ENCODE measurements around the gene EPHB1.

Gene EPHB1

DNA sequence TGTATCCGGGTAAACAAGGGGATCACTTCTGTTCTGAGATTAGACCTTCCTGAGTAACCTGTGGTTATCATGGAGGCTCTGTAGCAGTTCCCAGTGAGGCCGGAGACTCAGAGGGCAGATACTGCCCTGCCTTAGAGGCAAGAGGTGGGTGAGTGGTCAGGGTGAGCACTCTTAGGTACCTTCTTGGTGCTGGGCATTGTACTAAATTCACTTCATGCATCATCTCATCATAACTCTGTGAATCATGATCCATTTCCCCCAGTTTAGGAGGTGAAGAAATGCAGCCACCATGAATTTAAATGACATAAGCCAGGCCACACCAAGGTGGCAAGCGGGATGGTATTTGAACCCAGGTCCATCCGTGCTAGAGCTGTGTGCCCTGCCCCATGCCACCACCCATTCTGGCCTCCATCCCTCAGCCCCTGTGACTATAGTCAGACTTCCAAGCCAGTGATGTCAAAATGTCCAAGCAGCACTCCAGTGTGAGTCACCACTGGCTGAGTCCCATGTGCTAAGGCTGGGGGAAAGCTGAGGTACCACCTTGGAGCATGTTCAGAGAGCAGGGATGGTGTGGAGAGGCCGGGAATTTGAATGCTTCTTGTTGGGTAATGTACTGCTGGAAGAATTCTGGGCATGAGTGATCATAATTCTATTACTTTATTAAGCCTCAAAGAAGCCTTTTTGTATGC is 88.8 kb downstream of the EPHB1 start:
- no peak for DNase-seq (ENCODE audit: low read depth, low spot score)

DNA sequence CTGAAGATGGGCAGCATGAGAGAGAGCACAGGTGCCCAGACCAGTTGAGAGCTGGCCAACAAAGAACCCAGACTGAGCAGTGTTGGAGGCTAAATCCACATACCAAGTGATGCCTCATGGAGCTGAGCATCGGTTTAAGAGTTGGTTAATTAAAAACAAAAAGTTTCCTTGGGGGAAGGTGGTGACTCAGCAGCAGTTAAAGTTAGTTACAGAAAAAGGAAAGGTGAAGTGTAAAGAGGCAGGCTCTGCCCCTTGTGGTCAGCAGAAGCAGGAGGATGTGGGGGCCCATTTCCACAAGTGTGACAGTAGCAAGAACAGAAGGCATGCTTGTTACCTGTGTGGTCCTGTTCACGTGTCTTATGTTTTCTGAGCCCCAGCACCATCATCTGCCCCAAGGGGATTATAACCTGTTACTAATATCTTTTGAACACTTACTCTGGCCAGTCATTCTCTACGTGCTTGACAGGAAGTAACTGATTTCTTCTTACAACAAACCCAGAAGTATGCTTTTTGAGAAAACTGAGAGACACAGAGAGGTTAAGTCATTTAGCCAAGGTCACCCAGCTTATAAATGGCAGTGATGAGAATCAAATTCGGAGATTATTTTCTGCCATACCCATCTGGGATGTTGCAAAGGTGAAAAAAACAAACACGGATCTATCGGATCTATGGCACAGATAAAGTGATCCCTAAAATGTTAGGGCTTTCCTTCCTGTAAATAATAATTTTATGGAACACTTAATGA is 91.0 kb downstream of the EPHB1 start:
- no peak for DNase-seq (ENCODE audit: low read depth, low spot score)

DNA sequence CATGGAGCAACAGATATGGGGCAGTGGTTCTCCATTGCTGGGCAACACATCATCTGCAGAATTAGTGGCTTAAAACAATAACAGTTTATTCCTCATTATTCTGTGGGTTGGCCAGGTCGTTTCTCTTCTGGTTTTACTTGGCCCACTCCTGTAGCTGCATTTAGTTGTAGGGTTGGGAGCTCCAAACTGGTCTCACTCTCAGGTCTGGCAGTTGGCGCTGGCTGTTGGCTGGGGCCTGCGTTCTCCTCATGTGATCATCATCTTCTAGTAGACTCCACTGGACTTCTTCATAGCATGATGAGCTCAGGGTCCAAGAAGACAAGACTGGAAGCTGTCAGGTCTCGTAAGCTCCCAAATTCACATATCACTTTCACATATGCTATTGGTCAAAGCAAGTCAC is 91.9 kb downstream of the EPHB1 start:
- DNase-seq (ENCODE audit: low read depth, low spot score) = no peak

DNA sequence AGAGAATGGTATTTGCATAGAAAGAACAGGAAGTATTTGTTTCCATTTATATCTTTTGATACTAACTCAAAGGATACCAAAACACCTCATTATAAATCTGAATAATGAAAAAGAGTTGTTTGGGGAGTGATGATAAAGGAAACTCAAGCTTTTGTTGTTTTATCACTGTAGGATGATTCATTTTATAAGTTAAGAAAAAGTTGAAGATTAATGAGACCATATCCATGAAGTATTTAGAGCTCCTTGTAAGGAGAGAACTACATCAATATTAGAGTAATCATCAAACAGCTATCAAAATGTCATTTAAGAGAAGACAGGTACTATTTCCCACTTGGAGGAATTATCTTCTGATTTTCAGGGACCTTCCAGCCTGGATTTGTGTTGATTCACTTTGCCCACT is 92.5 kb downstream of the EPHB1 start:
- no peak for DNase-seq (ENCODE audit: low read depth, low spot score)

DNA sequence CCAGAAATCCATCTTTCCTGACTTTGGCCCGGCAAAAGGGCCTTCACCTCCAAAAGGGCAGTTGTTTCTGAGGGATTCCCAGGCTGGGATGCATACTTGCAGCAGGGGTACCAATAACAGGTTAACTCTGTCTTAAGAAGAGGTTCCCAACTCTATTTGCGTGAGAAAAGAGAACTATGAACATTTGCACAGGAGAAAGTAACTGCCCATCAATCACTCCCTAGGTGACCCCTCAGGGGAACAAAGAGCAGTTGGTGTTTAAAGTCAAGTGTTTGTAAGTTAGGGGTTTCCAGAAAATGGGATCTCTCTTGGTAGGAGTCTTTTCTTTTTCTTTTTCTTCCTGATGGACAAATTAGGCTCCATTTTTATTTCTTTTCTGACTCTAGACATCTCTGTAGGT is 97.3 kb downstream of the EPHB1 start:
- DNase-seq (ENCODE audit: low read depth, low spot score) = no peak

DNA sequence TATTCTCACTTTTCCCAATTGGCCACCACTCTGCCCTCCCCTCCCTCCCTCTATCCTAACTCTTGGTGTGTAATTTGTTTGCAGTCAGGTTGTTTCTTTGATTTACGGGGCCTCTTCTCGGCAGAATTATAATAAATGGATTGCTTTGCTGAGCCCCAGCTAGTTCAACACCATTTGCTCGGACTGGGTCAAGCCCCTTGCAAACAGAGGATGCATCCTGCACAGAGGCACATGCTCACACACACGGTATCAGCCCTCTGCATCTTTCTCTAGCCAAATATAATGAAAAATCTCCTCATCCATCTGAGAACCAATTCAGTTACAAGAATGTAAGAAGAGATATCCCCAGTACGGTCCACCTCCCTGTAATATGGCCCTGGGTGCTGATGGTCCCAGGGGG is 97.7 kb downstream of the EPHB1 start:
- DNase-seq (ENCODE audit: low read depth, low spot score) = no peak

DNA sequence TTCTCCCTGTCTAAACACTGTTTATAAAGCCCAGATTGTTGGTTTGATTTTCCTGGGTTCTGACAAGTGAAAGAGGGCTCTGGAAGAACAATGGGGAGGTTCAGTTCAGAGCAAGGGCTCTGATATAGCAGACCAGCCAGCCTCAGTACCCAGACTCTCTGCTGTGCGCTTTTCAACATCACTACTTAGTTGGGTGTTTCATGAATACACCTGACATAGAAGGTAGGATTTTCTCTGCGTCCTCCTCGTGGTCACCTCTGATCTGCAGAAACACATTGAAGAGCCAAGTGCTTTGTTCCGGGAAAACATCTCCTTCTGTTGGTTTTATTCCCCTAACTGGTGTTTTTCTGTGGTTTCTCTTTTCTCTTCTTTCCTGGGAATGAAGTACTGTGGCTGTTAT is 99.5 kb downstream of the EPHB1 start:
- DNase-seq (ENCODE audit: low read depth, low spot score) = no peak

DNA sequence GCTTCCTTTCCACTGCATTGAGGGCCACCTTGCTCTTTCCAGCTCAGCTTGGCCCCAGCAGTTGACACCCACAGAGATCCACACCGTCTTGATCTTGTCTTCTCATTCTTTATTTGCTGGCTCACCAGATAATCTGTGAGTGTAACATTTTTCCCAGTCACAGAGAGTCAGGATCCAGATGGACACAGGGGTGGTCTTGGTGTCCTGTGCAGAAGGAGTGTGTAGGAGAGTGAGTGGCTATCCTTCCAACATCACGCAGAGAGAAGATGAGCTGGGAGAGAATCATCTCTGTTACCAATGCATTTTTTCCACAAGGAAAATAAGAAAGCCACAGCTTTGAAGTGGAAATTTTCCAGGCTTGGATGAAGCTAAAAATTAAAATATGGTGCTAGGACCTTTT is 100.1 kb downstream of the EPHB1 start:
- DNase-seq (ENCODE audit: low read depth, low spot score) = no peak

DNA sequence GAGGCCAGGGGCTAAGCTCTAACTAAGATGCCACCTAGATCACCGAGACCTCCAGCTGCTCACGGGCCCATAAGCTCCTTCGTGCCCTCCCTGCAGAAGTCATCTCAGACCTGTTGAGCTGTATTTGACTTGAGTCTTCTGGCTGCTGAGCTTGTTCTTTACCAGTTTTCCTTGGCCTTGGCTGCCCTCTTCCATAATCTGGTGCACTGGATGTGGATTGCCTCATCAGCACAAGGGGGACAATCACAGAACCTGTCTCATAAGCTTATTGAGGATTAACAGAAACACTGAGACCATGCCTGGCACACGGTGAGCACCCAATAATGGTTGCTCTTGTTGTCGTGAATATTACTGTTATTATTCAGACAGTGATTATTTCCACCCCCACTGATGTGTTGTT is 101.1 kb downstream of the EPHB1 start:
- no peak for DNase-seq (ENCODE audit: low read depth, low spot score)

DNA sequence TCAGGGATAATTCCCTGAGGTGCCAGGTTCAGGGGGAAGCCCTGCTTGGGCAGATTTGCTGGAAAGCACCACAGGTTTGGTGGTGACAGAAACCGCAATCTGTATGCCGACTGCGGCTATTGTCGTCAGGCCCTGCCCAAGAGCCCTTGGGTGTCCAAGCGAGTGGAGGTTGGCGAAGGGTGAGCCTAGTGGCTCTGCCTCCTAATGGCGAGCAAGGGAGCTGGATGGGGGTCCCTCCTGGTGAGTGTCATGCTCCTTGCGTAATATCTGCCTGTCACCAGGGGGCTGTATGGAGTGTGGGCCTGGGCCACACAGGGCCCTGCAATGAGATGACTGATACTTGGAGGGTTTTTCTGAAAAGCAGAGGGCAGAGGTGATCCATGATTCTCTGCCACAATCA is 101.6 kb downstream of the EPHB1 start:
- DNase-seq (ENCODE audit: low read depth, low spot score) = no peak

DNA sequence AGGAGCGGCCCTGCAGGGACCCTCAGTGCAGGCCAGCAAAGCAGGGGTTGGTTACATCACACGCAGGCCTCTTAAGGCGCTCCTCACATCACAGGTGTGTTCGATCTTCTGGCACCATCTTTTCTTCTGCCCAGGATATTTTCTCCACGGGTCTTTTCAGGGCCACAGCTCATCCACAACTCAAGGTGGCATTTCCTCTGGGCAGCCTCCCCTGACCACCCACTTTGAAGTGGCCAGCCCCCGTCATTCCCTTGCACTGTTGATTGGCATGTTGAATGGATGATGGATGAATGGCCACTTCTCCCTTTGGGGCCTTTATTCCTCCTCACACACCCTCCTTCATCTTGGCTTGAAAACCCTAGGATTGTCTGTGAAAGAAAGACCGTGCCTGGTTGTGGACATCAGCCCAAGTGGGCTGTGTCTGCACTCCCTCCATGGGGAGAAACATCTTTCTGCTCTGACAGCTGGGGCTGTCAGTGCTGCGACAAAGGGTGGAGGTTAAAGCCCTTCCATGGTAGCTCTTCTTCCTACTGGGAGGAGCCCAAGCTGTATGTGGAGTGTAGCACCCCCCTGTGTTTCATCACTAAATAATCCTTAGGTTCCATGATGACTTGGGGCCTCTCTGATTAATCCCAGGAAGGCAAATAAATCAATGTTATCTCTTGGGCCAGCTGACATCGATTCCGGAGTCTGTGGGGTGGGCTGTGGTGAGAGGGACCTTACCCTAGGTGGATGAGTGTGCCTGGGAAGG is 102.5 kb downstream of the EPHB1 start:
- DNase-seq (ENCODE audit: low read depth, low spot score) = no peak

DNA sequence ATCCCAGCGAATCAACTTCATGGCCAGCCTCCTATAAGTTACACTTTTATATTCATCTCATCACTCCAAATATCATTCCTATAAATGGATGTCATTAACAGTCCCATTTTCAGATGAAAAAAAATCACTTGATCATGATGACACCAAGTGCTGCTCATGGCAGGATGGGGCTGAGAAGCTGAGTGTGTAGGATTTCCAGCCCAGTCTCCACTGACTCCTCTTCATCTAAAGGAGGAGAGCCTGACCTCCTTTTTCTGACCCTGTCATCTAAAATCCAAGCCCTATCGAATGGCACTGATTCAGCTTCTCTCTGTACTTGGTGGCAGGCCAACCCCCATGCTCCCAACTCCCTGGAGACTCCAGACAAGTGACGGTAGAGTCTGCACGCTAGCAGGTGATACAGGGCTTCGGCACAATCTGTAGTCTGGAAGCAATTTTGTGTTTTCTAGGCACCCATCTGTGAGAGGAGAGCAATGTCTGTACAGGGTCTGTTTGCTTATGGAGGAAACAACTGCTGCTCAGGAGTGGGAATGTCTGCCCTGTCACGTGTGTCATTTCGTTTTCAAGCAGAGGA is 103.2 kb downstream of the EPHB1 start:
- no peak for DNase-seq (ENCODE audit: low read depth, low spot score)

DNA sequence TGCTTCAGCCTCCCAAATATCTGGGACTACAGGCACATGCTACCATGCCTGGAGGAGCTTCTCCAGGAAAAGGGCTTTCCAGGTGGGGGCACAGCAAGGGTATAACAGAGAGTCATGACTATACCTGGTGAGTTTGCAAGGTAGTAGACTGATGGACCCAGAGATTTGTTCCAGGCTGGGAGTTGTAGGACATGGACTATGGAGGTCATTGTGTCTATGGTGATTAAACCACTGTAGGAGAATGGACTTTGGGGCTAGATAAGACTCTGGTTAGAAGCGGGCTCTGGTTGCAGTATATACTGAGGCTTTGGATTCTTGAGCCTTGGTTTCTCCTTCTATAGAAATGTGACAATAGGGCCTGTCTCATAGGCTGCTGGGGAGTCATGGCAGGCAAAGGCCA is 104.7 kb downstream of the EPHB1 start:
- no peak for DNase-seq (ENCODE audit: low read depth, low spot score)

DNA sequence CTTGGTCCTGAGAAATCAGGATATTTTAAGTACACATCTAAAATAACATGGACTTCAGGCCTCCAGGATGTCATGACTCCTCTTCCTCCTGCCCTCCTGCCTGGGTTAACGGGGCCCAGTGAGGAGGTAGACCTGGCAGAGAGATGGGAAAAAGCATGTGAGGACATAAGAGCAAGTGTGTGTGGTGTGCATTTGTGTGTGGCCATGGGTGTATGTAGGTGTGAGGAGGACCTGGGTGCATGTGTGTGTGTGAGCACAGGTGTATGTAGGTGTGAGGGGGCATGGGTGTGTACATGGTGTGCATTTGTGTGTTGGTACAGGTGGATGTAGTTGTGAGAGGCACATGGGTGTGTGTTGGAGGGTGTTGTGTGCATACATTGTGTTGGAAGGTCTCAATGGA is 105.4 kb downstream of the EPHB1 start:
- DNase-seq (ENCODE audit: low read depth, low spot score) = no peak

DNA sequence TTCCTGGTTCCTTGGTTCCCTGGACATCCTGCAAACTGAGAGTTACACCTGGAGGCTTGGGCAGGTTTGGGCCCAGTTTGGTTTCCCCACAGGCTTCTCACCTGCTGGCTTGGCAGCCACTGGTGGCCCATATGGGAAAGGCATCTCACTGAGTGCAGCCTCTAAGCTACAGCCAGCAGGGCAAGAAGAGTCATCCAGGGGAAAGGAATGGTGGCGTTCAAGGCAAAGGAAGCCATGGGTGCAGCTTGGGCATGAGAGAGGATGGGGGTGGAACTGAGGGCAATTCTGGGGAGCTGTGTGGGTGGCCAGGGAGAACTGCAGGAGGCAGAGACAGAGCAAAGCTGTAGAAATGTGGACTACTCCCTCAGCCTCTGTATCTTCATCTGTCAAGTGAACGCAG is 106.4 kb downstream of the EPHB1 start:
- DNase-seq (ENCODE audit: low read depth, low spot score) = no peak

DNA sequence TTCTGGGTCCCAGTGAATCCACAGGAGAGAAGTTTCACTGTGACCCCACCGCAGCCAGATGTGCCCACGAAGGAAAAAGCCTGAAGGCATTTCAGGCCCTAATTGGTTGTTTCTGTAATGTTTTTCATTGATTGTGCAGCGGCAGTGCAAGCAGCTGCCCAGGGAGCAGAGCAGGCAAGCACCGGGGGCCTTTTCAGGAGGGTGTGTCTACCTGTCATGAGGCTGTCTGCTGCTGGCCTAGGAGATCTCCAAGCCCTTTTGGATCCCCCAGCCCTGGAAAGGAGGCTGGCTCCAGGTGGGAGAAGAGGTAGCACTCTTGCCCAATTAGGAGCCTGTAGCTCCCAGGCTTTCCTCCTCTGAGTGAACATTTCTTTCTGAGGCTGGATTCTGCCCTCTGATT is 108.8 kb downstream of the EPHB1 start:
- DNase-seq (ENCODE audit: low read depth, low spot score) = no peak

DNA sequence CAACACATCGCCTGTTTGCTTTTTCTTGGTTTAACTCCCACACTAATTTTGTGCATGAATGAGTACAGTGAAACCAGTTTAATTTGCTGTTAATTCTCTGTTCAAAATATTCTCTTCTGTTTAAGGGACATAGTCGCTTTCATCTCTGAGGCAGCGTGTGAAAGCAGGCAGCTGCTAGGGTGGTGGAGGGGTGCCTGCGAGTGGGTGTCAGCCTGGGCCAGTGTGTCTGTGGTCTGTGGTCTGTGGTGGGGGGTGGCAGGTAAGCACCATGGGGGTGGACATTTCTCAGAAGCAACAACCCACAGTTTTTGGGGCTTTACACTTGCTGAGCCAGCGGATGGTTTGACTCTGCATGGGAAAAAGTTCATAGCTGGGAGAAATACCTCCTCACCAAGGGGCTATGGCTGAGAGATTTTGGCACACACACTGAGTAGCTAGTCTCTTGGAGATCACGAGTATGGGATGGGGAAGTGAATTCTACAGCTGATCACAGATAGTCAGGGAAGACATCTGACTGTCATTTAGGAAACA is 109.2 kb downstream of the EPHB1 start:
- DNase-seq (ENCODE audit: low read depth, low spot score) = no peak

DNA sequence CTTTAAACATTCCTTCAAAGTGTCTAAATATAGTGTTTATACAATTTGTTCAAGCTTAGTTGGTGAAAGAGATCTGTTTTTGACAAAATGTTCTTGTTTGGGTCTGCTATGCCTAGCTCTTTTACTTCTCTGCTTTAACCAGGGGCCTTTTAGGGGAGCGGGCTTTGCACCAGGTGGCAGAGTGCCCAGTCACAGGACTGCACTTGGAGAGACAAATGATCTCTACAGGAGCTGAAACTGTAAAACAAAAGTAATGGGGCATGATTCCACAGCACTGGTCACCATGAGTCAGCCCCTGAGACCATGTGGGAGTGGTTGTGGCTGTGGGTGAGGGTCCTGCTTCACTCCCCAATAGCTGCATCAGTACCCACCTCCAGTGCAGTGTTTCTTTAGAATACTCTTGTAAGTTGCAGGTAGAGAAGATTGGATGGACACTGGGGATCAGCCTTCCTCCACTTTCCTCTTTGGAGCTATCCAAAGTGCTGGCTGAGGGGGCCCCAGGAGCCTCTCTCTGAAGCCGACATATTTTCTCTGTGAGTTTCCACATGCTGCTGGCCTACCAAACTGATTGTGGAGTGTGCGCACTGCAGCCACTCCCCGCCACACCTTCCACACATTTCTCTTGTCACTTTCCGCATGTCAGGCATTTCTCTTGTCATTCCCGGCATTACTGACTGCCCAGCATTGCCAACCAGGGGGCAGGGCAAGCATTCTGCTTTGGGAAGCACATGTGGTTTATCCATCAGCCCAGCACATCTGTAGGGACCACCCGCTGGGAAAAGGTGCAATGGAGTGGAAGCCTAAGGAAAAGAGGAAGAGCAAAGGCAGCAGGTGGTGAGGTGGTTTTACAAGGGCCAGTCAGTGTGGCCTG is 110.0 kb downstream of the EPHB1 start:
- no peak for DNase-seq (ENCODE audit: low read depth, low spot score)

DNA sequence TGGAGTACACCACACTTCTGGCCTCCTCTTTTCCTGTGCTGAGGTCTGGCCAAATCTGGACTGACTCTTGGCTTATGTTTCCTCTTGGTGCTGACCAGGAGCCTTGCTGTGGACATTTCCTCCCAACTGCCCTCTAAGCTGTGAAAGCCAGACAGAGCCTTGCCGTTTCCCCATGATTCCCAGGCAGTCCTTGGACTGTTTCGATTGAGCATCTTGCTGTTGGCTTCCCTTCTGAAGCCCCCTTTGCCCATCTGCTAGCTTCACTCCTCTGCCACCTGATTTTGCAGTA is 110.5 kb downstream of the EPHB1 start:
- no peak for DNase-seq (ENCODE audit: low read depth, low spot score)

DNA sequence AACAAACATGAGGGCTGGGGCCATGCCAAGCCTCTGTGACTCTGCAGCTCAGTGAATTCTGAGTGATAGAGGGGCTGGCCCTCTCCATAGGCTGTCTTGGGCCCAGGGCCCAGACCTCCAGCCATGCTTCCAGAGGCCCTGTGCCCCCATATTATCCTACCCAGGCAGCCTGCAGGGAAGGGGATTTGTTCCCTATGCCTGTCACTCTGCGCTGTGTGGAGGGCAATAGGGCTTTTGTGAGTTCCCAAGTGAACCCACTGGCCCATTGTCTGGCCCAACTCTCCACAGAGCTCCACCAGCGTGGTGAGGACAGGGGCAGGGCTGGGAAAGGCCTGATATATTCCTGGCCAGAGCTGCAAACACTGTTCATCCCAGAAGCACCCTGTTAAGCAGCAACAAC is 113.2 kb downstream of the EPHB1 start:
- no peak for DNase-seq (ENCODE audit: low read depth, low spot score)

DNA sequence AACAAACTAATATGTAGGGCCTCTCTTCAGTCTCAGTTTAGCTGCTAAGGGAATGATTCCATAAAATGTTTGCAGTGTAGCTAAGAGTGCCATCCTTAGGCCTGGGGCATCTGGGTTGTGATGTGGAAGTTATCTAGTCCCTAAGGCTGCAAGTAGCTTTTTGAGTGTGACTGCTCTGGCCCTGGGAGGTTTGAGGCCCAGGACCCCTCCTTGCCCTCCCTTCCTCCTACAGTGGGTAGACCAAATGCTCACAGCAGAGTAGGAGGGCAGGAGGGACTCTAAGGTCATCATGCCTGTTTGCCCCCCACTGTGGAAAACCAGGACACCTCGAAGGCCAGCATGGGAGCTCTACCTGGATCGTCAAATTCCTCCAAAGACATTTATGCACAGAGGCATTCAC is 115.0 kb downstream of the EPHB1 start:
- no peak for DNase-seq (ENCODE audit: low read depth, low spot score)
